Tibial nerve (tissue), 4 donors: ENCODE measurements around the gene BTN1A1.

Experiments
- EP300 ChIP-seq, 2 donors: sonication (generic); formaldehyde crosslinking; IDR thresholded peaks; one replicate each; pipeline ENCODE4 v1.6.1; 2017; ENCODE audit warnings: antibody characterized with exemption in 2 of 2, mild to moderate bottlenecking in 1 of 2
- POLR2A ChIP-seq, 2 donors: fragments of 450-650 bp; IDR thresholded peaks; one replicate each; pipeline ENCODE4 v1.6.1; 2017; ENCODE audit warnings: antibody characterized with exemption in 2 of 2, mild to moderate bottlenecking in 2 of 2, moderate library complexity in 2 of 2
- TF ChIP-seq, protein P1 (sequence below), 5 experiments: fragments of 200-600 bp in 3 of 5; fragments of 450-650 bp in 2 of 5; sonication (generic) in 3 of 5; IDR thresholded peaks; one replicate each; pipeline ENCODE4 v1.5.1; 2016 to 2019; ENCODE audit warnings: antibody characterized with exemption in 5 of 5, mild to moderate bottlenecking in 3 of 5, moderate library complexity in 2 of 5

GRCh38 chr6:26478100-26478984, 21.8 kb upstream of the BTN1A1 start:
- TF ChIP-seq, protein P1, sequence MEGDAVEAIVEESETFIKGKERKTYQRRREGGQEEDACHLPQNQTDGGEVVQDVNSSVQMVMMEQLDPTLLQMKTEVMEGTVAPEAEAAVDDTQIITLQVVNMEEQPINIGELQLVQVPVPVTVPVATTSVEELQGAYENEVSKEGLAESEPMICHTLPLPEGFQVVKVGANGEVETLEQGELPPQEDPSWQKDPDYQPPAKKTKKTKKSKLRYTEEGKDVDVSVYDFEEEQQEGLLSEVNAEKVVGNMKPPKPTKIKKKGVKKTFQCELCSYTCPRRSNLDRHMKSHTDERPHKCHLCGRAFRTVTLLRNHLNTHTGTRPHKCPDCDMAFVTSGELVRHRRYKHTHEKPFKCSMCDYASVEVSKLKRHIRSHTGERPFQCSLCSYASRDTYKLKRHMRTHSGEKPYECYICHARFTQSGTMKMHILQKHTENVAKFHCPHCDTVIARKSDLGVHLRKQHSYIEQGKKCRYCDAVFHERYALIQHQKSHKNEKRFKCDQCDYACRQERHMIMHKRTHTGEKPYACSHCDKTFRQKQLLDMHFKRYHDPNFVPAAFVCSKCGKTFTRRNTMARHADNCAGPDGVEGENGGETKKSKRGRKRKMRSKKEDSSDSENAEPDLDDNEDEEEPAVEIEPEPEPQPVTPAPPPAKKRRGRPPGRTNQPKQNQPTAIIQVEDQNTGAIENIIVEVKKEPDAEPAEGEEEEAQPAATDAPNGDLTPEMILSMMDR (IDR thresholded peaks at IDR 0.05), result no peak
- TF ChIP-seq POLR2A (IDR thresholded peaks at IDR 0.05), result no peak
- no peak for TF ChIP-seq EP300 (IDR thresholded peaks at IDR 0.05)
